HG02588 (cell line): ENCODE data around the gene ANKRD40CL.
"Not testable (repeated sequence)": the region's sequence is repeated elsewhere in the genome, so short reads cannot be mapped to it uniquely, and the experiment has no call there.

Experiments used
- ATAC-seq: cut with Tn5 transposase; IDR thresholded peaks from one replicate; pipeline ENCODE4 v1.9.1; 2021; ENCODE audit warnings: mild to moderate bottlenecking, moderate library complexity; ENCODE audit not compliant: unreplicated experiment

Gene ANKRD40CL

DNA sequence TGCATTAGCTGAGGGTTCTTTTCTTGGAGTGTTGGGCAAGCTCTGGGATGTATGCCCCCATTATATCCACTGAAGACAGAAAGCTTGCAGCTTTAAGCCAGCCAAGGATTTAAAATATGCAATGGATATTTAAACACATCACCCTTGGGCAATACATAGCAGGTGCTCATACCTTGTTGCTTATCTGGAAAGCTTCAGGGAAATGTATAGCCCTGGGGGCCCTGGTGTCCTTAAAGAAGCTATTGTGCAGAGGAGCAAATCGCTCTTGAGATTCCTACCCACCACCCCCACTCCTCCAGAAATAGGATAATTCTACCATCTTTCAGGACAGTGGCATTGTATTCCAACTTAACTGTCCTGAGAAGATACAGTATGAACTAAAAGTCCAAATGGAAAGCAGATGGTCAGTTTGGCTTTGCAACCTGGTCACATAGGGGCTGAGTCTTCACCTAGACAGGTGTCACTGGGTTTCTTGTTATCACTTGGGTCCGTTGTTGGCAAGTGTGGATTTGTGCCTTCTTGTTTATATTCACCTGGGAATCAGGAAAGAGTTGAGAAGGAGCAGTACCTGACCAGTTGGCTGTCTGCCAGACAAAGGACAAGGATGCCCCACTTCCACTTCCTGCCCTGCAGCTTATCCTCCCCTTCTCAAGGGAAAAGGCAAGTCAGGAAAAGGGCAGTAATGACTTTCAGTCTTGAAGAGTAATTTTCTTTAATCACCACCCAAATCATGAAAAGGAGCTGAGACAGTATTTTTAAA, 3.4 kb downstream of the ANKRD40CL start:
- no peak for ATAC-seq

DNA sequence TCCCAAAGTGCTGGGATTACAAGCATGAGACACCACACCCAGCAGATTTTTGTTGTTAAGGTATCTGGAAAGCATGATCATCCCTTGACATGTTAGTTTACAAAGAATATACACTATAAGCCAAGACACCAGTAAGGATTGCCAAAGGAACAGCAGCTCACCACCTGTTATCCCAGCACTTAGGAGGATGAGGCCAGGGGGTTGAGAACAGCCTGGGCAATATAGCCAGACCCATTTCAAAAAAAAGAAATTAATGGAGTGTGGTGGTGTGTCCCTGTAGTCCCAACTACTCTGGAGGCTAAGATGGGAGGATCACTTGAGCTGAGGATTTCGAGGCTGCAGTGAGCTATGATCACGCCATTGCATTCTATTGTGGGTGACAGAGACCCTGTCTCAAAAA, 5.1 kb downstream of the ANKRD40CL start:
- ATAC-seq: no peak

DNA sequence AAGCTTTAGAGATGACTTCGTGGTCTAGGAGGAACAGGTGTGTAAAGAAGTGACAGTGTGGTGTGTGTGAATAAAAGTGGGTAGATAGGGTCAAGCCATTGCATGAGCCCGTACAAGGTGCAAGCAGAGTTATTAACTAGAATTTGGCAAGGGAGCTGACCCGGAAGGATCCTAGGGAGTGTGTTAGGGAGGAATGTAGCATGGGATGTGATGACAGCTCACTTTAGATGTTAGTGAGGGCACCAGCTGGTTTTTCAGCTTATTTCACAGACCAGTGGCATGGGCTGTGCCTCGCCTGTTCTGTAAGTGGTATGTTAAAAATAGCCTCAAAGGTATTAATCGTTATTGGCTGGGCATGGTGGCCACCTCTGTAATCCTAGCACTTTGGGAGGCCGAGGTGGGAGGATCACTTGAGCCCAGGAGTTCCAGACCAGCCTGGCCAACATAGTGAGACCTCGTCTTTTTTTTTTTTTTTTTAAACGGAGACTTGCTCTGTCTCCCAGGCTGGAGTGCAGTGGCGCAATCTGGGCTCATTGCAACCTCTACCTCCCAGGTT, 8.3 kb downstream of the ANKRD40CL start:
- no peak for ATAC-seq

DNA sequence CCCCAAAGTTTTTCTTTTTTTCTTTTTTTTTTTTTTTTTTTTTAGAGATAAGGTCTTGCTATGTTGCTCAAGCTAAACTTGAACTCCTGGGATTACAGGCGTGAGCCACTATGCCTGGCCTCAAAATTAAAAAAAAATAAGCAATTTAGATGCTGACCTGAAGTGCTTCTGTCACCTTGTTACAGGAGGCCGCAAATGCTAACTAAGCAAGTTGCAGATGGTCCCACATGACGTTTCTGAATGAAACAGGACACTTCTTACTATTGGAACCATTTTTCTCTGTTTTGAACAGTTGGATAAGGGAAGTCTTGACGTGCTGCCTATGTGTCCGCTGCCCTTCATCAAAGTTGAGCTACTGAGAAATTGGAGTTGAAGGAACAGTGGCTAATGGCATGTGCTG, 8.8 kb downstream of the ANKRD40CL start:
- no peak for ATAC-seq

DNA sequence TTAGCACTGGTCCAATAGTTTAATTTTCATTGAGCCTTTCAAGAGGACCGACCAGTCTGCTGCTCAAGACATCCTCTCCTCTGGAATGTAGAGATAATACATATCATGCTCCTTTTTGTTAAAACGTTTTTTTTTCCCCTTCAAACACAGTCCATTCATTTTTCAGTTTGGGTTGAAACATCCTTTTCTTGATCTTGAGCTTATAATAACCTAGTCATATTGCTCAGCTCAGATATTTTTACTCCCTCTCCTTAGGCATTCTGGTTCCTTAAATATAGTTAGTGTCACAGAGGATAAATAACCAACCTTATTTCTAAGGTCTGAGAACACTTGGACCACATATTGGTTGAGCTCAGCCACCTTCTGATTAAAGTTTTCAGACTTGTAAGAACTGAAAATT, 12.8 kb downstream of the ANKRD40CL start:
- ATAC-seq: no peak

DNA sequence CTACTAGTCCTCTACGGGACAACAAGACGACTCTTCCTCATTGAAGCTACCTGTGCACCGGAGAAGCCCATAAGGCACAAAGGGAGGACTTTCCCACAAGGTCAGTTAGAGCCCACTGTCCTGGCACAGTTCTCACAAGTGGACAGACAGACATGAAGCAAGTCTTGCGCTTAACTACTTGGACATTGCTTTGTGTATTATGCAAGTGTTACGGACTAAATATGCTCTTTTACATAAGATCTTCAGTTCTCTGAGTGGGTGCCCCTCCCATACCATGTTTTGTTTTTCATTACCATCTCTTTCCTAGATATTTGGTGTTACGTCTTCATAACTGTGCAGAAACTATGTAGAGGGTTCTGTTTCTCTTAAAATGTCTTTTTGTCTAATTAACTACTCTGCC, 18.1 kb downstream of the ANKRD40CL start:
- ATAC-seq: no peak

DNA sequence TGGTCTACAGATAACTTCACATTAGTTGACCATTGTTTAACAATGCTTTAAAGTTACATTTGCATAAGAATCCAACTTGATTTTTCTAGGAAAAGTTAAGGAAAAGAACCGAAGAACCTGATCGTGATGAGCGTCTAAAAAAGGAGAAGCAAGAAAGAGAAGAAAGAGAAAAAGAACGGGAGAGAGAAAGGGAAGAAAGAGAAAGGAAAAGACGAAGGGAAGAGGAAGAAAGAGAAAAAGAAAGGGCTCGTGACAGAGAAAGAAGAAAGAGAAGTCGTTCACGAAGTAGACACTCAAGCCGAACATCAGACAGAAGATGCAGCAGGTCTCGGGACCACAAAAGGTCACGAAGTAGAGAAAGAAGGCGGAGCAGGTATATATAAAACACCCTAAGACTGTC, 21.7 kb downstream of the ANKRD40CL start:
- no peak for ATAC-seq

DNA sequence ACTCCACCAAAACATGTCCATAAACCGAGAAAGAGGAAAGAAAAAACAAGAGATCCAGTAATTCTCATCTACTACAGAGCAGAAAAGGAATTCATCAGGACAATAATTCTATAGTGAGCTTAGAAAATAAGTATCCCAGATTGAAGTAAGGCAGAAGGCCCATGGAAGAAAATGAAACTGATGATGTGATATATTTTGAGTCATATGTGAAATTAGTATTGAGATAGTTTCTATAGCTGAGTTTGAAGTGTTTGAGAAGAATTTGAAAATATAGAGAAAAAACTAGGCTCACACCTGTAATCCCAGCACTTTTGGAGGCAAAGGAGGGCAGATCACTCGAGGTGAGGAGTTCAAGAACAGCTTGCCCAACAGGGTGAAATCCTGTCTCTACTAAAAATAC, 28.2 kb downstream of the ANKRD40CL start:
- no peak for ATAC-seq

DNA sequence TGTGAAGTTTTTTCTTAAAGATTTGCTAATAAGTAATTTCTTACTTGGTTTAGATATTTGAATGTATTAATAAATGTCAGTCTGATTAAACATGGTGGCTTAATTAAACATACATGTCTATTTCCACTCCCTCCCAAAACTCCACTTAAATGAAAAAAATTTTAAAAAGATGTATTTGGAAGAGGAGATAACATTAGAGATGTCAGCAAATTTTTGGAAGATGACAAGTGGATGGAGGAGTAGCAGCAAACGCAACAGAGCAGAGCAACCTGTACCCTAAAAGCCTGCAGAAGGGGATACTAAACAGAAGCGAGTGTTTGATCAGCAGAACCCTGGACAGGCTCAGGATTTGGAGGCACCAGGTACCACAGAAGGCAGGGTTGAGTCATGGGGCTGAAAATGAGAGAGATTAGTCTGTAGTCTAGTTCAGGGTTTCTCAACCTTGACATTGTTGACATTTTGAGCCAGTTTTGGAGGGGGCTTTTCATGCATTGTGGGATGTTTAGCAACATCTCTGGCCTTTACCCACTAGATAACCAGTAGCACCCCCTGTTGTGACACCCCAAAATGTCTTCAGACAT, 30.1 kb downstream of the ANKRD40CL start:
- ATAC-seq: no peak

DNA sequence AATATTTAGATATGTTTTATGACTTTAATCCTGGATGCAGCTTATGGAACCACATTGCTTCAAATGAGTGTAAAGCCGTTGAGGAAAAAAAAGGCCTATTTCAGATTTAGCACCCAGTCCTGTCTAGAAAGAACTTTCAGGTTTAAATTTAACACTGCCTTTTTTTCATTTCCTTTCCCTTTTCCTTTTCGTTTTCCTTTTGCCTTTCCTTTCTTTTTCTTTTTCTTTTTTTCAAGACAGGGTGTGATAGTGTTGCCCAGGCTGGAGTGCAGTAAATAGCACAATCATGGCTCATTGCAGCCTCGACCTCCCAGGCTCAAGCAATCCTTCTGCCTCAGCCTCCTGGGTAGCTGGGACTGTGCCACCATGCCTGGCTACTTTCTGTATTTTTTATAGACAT, 32.0 kb downstream of the ANKRD40CL start:
- ATAC-seq: no peak

DNA sequence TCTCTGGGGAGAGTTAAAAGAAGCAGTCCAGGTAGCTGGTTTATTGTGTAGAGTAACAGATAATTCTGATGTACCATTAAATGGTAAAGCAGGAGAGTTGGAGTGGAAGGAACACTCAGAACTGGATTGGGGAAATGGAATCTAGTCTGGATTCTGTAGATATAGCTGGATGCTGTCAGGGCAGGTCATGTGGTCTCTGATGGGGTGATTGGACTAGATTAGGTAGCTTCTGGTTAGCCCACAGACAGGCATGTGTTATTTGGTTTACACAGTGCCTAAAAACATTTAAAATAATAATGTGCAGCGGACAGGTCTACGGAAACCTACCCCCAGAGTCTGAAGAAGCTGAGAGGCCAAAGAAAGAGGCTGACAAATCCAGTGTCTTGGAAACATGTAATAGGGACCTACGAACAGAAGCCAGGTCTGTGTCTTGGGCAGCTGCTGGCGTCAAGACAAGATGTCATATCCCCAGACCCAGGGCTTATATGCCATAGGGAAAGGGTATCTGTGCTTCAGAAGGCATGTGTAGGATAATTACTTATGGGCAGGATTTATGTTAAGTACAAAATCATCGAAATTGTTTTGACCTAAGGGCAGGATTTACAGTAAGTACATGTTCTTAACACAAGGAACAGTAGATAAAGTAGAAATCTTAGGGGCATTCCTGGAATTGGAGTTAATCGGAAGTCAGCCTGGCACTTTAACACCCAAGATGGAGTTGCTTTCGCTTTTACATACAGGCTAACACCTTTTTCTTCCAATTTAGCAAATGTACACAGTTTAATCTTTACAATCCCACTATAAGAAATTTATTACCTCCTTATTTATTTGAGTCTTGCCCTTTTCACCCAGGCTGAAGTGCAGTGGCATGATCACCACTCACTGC, 35.5 kb downstream of the ANKRD40CL start:
- ATAC-seq: no peak

DNA sequence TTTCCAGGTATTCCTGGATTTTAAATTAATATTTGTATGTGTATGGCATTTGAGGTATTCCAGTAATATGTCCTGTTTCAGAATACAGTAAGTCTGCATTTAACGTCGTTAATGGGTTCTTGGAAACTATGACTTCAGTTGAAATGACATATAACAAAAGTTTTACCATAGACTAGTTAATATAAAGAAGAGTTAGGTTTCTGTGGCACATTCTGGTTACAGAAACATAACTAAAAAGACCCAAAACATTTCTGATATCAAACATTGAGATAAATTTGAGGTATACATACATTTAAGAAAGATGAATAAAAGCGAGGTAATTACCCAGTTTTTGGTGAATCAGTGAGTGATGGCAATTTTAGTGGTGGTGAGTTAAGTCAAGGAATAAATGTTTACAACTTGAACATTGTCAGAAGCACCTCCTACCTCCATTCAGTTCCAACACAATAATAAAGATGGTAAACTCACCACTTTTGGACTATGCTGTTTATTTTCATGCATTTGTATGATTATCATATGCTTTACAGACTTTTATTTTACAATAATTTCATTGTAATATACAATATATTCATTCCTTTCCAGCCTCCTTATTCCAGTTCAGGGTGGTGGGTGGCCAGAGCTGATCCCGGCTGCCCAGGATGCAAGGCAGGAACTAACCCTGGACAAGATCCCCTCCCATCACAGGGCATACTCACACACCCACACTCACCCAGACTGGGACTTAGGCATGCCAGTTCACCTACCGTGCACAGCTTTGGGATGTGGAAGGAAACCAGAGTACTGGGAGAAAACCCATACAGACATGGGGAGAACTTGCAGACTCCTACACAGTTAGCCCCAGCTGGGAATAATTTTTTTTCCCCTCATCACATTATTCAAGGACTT, 38.2 kb downstream of the ANKRD40CL start:
- no peak for ATAC-seq

DNA sequence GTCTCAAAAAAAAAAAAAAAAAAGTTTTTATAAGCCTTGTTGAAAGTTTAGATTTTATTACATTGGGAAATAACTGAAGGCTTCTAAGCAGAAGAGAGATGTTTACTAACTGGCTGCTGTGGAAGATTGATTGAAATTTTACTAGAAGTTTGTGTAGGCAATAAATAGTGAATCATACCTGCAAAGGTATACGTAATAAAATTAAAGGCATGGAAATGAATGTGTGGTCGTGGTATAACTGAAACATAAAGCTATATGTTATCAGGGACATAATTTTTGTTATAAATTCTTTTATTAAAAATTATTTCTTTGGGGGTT, 39.2 kb downstream of the ANKRD40CL start:
- no peak for ATAC-seq

DNA sequence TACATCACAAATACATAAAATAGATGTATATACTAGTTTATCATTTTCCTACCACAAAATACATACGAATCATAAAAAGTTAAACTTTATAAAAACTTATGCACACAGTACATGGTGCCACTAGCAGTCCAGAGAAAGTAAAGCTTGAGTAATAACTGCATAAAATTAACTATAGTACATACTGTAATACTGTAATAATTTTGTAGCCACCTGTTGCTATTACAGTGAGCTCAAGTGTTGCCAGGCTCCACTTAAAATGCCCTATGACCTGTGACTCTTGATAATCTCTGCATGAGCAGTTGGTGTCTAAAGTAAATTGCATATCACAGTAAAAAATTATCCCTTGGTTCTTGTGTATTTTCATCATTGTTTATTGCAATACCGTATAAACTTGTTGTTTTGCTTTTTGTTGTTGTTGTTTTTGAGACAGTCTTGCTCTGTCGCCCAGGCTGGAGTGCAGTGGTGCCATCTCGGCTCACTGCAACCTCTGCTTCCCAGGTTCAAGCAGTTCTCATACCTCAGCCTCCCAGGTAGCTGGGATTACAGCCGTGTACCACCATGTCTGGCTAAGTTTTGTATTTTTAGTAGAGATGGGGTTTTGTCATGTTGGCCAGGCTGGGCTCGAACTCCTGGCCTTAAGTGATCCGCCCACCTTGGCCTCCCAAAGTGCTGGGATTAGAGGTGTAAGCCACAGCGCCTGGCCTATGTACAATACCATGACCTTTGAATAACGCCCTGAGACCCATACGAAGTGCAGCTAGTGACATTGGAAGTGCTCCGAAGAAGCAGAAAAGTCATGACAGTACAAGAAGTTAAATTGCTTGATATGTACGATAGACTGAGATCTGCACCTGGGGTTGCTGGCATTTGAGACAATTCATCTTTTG, 41.3 kb downstream of the ANKRD40CL start:
- no peak for ATAC-seq

DNA sequence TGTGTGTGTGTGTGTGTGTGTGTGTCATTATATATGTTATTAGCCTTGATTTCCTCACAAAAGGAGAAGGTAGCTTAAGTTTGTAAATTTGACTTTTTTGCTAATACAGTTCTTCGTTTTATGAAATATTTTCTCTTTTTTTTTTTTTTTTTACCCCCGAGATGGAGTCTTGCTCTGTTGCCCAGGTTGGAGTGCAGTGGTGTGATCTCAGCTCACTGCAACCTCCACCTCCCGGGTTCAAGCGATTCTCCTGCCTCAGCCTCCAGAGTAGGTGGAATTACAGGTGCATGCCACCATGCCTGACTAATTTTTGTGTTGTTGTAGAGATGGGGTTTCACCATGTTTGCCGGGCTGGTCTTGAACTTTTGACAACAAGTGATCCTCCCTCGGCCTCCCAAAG, 42.7 kb downstream of the ANKRD40CL start:
- ATAC-seq: not testable (repeated sequence)

DNA sequence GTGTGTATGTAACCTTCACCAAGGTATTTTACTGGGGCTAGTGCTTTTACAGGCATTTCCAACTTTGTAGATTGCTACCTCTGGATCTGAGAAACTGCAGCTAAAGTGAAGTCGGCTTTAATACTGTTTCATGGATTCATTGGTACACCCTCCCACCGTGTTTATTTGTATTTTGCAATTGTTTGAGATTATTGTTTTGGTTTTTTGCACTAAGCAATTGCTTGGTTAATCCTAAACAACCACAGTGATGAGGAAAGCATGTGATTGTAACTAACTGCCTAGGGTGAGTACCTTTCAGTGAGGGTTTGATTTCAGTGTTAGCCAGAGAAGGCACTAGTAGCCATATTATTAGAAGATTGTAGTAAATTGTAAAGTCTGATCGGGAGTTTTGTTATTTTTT, 44.6 kb downstream of the ANKRD40CL start:
- no peak for ATAC-seq

DNA sequence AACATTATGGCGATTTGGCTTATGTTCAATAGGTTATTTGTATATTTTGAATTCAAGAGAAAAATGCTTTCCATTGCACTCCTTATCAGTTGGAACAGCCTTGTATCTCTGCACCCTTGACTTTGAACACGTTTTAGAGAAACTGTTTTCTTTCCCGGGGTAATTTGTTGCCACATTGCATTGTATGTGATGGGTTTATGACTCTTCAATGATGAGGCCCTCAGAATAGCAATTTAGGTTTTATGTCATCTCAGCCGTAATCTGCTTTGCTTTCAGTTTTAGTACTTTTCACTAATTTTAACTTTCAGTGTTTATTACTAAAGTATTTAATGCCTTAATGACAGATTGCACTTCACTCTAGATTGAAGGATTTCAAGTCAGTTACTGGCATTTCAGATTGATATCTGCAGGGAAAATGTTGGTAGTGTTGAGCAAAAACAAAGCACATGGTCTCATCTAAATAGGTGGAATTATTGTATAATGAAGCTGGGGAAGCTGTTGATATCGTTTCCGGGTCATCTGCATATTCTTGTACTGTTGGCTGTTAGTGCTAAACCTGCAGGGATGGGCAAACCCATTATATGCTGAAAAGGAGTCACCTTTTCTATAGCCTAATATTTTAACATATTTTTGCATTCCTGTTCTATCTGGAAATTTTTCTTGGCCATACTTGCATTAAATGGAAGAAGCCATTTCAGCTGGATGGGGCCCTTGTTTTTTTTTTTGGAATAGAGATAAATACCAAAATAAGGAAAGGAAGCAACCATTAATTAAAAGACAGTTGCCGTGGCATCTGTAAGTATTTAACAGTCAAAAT, 45.9 kb downstream of the ANKRD40CL start:
- ATAC-seq: no peak

DNA sequence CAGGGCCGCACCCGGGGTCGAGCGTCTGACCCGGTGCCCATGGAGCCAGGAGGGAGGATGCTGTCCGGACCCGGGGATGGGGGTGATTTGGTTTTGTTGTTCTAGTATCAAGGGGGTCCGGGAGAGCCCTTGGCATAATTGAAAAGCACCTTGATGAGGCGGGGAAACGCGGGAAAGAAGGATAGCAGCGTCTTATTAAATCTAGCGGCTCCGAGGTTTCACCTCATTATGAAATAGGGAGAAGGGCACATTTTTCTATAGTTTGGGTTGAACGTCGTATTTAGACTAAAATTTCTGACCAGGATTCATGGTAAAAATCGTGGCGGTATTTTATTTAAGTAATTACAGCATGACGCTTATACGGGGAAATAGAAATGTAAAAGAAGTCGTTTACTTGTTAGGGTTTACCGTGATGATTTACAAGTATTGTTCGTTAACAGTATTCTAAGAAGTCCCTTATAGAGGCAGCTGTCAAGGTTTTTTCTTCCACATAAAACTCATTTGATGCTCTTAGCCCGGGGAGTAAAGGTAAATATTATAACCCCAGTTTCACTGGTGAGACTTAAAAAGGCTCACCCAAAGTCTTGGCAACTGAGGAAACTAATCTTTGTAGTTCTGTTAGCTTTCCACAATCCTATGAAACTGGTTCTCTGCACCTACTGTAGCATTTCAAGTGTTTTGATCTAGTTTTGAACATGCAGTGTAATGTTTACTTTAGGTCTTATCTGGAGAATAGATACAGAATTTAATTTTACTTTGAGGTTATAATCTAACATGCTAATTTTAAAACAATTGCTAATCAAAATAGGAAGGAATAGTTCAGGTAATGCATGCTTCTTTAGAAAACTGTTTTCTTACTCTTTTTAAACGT, 47.2 kb downstream of the ANKRD40CL start:
- no peak for ATAC-seq
